ENCODE measurements around the gene USP17L15.
"Not testable (repeated sequence)": the region's sequence is repeated elsewhere in the genome, so short reads cannot be mapped to it uniquely, and the experiment has no call there.

USP17L15 gene, protein sequence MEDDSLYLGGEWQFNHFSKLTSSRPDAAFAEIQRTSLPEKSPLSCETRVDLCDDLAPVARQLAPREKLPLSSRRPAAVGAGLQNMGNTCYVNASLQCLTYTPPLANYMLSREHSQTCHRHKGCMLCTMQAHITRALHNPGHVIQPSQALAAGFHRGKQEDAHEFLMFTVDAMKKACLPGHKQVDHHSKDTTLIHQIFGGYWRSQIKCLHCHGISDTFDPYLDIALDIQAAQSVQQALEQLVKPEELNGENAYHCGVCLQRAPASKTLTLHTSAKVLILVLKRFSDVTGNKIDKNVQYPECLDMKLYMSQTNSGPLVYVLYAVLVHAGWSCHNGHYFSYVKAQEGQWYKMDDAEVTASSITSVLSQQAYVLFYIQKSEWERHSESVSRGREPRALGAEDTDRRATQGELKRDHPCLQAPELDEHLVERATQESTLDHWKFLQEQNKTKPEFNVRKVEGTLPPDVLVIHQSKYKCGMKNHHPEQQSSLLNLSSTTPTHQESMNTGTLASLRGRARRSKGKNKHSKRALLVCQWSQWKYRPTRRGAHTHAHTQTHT

GRCh38 chr4:9234085-9234484, at the start of gene USP17L15:
Gene USP17L15 (plus strand): TSS chr4:9234385. CDS start chr4:9234385, 0 bp downstream.
- DNase-seq (ENCODE audit: low read depth); H3K4me3 ChIP-seq (ENCODE audit: low read depth, low read length): not testable (repeated sequence)

- not testable (repeated sequence) for DNase-seq (ENCODE audit: low read depth); H3K4me3 ChIP-seq (ENCODE audit: low read depth, low read length)
Measured at GRCh38 chr4:9210357-9210756, 23.8 kb upstream of the USP17L15 start, which contains the start of gene USP17L10. Gene USP17L10 (plus strand): TSS chr4:9210657. CDS start chr4:9210657, 0 bp downstream.

GRCh38 chr4:9214701-9215100, 19.5 kb upstream of the USP17L15 start:
- not testable (repeated sequence) for H3K4me3 ChIP-seq (ENCODE audit: low read depth, low read length); DNase-seq (ENCODE audit: low read depth)

DNA sequence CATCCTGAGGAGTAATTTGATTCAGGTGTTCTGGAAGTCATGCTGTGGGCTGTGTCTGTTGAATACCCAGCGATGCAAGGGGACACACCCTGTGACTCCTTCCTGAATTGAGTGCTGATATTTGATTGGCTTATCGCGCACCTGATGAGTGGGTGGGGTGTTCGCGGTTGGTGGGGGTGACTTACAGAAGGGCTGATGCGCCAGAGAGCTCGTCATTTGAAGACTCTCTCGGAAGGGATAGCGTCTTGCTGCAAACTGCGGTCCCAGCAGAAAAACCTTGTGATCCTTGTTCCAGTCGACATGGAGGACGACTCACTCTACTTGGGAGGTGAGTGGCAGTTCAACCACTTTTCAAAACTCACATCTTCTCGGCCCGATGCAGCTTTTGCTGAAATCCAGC, 19.1 kb upstream of the USP17L15 start, which contains the start of gene USP17L11:
TSS of gene USP17L11 (plus strand) at position 301 of the 400 bp plus-strand sequence. CDS start at position 301, 0 bp downstream.
- not testable (repeated sequence) for DNase-seq (ENCODE audit: low read depth); H3K4me3 ChIP-seq (ENCODE audit: low read depth, low read length)

- not testable (repeated sequence) for DNase-seq (ENCODE audit: low read depth)
Measured at GRCh38 chr4:9219852-9220251, 14.3 kb upstream of the USP17L15 start, which contains the start of gene USP17L12. Gene USP17L12 (plus strand): TSS chr4:9220152. CDS start chr4:9220152, 0 bp downstream.

DNA sequence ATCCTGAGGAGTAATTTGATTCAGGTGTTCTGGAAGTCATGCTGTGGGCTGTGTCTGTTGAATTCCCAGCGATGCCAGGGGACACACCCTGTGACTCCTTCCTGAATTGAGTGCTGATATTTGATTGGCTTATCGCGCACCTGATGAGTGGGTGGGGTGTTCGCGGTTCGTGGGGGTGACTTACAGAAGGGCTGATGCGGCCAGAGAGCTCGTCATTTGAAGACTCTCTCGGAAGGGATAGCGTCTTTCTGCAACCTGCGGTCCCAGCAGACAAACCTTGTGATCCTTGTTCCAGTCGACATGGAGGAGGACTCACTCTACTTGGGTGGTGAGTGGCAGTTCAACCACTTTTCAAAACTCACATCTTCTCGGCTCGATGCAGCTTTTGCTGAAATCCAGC, 9.6 kb upstream of the USP17L15 start, which contains the start of gene USP17L13:
TSS of gene USP17L13 (plus strand) at position 301 of the 400 bp plus-strand sequence. CDS start at position 301, 0 bp downstream.
- not testable (repeated sequence) for DNase-seq (ENCODE audit: low read depth); H3K4me3 ChIP-seq (ENCODE audit: low read depth, low read length)

More at GRCh38 chr4:9219852-9220251, 14.3 kb upstream of the USP17L15 start, which contains the start of gene USP17L12:
- not testable (repeated sequence) for H3K4me3 ChIP-seq (ENCODE audit: low read depth, low read length)

DNA sequence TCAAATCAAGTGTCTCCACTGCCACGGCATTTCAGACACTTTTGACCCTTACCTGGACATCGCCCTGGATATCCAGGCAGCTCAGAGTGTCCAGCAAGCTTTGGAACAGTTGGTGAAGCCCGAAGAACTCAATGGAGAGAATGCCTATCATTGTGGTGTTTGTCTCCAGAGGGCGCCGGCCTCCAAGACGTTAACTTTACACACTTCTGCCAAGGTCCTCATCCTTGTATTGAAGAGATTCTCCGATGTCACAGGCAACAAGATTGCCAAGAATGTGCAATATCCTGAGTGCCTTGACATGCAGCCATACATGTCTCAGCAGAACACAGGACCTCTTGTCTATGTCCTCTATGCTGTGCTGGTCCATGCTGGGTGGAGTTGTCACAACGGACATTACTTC, 3.9 kb upstream of the USP17L15 start:
- not testable (repeated sequence) for H3K4me3 ChIP-seq (ENCODE audit: low read depth, low read length); DNase-seq (ENCODE audit: low read depth)

DNA sequence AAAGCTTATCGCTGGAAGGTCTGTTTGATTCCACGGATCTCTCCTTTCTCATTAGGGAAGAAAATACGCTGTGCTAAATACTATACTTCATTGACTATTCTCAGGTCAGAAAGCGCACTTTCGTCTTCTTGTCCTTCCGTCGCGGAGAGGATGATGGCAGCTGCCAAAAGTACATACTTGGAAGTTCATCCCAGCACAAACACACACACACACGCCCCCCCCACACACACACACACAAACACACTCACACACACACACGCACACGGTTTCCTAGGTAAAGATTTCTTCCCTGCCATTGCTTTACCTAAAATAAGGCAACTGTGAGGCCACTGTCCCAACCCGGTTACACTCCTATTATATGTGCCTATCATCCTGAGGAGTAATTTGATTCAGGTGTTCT, 4.3 kb downstream of the USP17L15 start:
- H3K4me3 ChIP-seq (ENCODE audit: low read depth, low read length) = not testable (repeated sequence)
- DNase-seq (ENCODE audit: low read depth) = peak; percentile 0

- not testable (repeated sequence) for DNase-seq (ENCODE audit: low read depth); H3K4me3 ChIP-seq (ENCODE audit: low read depth, low read length)
Measured at GRCh38 chr4:9243579-9243978, 9.4 kb downstream of the USP17L15 start, which contains the start of gene USP17L17. Gene USP17L17 (plus strand): TSS chr4:9243879. CDS start chr4:9243879, 0 bp downstream.

GRCh38 chr4:9247953-9248680, 13.9 kb downstream of the USP17L15 start, which contains the start of gene USP17L18:
Gene USP17L18 (plus strand): TSS chr4:9248630. CDS start chr4:9248630, 0 bp downstream.
- peak; percentile 0 for DNase-seq (ENCODE audit: low read depth)
- H3K4me3 ChIP-seq (ENCODE audit: low read depth, low read length) = not testable (repeated sequence)

GRCh38 chr4:9253078-9253477, 18.9 kb downstream of the USP17L15 start, which contains the start of gene USP17L19:
Gene USP17L19 (plus strand): TSS chr4:9253378. CDS start chr4:9253378, 0 bp downstream.
- DNase-seq (ENCODE audit: low read depth); H3K4me3 ChIP-seq (ENCODE audit: low read depth, low read length): not testable (repeated sequence)

DNA sequence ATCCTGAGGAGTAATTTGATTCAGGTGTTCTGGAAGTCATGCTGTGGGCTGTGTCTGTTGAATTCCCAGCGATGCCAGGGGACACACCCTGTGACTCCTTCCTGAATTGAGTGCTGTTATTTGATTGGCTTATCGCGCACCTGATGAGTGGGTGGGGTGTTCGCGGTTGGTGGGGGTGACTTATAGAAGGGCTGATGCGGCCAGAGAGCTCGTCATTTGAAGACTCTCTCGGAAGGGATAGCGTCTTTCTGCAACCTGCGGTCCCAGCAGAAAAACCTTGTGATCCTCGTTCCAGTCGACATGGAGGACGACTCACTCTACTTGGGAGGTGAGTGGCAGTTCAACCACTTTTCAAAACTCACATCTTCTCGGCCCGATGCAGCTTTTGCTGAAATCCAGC, 23.6 kb downstream of the USP17L15 start, which contains the start of gene USP17L20:
TSS of gene USP17L20 (plus strand) at position 301 of the 400 bp plus-strand sequence. CDS start at position 301, 0 bp downstream.
- DNase-seq (ENCODE audit: low read depth); H3K4me3 ChIP-seq (ENCODE audit: low read depth, low read length): not testable (repeated sequence)

- not testable (repeated sequence) for H3K4me3 ChIP-seq (ENCODE audit: low read depth, low read length); DNase-seq (ENCODE audit: low read depth)
Measured at GRCh38 chr4:9262572-9262971, 28.4 kb downstream of the USP17L15 start, which contains the start of gene USP17L21. Gene USP17L21 (plus strand): TSS chr4:9262872. CDS start chr4:9262872, 0 bp downstream.

DNA sequence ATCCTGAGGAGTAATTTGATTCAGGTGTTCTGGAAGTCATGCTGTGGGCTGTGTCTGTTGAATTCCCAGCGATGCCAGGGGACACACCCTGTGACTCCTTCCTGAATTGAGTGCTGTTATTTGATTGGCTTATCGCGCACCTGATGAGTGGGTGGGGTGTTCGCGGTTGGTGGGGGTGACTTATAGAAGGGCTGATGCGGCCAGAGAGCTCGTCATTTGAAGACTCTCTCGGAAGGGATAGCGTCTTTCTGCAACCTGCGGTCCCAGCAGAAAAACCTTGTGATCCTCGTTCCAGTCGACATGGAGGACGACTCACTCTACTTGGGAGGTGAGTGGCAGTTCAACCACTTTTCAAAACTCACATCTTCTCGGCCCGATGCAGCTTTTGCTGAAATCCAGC, 33.1 kb downstream of the USP17L15 start, which contains the start of gene USP17L22:
TSS of gene USP17L22 (plus strand) at position 301 of the 400 bp plus-strand sequence. CDS start at position 301, 0 bp downstream.
- DNase-seq (ENCODE audit: low read depth); H3K4me3 ChIP-seq (ENCODE audit: low read depth, low read length): not testable (repeated sequence)

DNA sequence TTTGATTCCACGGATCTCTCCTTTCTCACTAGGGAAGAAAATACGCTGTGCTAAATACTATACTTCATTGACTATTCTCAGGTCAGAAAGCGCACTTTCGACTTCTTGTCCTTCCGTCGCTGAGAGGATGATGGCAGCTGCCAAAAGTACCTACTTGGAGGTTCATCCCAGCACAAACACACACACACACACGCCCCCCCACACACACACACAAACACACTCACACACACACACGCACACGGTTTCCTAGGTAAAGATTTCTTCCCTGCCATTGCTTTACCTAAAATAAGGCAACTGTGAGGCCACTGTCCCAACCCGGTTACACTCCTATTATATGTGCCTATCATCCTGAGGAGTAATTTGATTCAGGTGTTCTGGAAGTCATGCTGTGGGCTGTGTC, 37.5 kb downstream of the USP17L15 start:
- not testable (repeated sequence) for H3K4me3 ChIP-seq (ENCODE audit: low read depth, low read length); DNase-seq (ENCODE audit: low read depth)
